ENCODE measurements around the gene VSIG2.
"Not testable (repeated sequence)": the region's sequence is repeated elsewhere in the genome, so short reads cannot be mapped to it uniquely, and the experiment has no call there.

The VSIG2 gene, protein sequence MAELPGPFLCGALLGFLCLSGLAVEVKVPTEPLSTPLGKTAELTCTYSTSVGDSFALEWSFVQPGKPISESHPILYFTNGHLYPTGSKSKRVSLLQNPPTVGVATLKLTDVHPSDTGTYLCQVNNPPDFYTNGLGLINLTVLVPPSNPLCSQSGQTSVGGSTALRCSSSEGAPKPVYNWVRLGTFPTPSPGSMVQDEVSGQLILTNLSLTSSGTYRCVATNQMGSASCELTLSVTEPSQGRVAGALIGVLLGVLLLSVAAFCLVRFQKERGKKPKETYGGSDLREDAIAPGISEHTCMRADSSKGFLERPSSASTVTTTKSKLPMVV

DNA sequence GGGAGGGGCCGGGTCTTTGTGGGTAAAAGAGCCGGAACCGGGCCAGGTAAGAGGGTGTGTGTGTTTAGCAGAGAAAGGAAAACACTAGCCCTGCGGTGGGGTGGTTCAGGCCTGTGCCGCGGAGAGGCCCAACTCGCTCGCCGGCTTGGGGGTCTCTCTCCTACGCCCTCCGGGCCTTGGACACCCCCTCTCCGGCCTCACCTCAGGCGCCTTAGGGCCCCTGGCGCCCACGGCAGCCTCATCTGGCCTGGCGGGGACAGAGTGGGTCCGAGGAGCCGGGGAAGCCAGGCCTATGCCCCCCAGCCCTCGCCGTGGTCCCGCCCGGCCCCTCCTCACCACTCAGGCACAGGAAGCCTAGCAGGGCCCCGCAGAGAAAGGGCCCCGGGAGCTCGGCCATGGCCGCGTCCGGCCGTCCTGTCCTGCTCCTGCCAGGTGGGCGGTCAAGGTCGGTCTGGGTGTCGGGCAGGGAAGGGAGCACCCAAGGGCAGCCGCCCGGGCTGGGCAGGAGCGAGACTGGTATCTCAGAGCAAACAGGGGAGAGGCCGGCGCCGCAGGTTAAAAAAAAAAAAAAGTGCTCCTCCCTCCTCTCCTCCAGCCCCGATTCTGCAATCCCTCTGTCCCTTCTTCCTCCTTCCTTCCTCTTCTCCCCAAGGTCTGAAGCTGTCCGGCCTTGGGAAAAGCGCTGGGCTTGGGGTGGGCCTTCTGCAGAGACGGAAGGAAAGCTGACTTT, at the start of gene VSIG2:
Gene VSIG2, minus strand, starts transcription at position 515 of the 730 bp plus-strand sequence. Its CDS starts 118 bp downstream, at position 397.
- DNase-seq: no peak

DNA sequence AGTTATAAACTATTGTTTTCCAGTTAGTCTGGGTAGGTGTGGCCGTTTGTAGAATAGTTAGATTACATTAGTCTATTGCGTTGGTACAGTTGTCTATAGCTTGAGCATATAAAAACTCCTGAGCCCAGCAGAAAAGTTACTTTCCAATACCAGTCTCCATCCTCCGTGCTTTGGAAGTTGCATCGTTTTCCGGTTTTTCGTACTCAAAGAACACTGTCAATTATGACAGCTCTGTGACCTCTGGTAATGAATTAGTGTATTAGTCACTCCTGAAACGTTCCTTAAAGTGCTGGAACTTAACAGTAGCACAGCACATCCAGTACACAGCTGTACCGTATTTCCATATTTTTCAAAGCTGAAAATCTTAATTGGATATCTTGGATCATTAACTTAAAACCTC, 49.0 kb upstream of the VSIG2 start:
- DNase-seq: no peak

DNA sequence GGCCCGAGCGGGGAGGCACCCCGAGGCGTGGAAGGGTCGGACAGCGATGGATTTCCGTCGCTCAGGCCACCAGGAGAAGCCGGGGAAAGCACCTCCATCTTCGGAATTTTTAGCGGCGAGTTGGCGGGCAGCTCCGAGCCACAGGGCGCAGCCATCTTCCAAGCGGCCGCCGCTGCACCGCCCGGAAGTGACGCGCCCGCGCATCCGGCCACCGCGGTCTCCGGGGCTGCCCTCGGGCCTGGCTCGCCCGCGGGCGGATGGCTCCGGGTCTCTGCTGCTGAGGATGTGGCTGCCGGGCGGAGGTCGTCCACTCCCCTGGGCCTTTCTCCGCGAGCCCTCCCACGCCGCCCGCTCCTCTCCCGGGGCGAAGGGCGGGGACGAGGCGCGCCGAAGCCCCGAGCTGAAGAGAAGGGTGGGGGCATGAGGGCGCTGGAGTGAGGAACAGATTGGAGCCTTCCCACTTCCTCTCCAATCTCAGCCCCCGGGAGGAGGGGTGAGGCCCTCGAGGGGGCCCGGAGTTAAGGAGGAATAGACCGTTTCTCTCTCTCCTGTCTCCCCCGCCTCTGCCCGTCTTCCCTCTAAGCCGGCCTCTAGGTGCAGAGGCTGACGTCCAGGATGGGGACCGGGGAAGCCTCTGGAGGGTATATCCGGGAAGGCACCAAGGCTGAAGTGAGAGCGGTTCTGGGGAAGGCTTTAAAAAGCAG, 48.3 kb upstream of the VSIG2 start, which contains the start of gene MSANTD2:
Gene MSANTD2, minus strand, starts transcription at position 181 of the 704 bp plus-strand sequence. Its CDS starts 26 bp downstream, at position 155.
- DNase-seq: peak; percentile 81

DNA sequence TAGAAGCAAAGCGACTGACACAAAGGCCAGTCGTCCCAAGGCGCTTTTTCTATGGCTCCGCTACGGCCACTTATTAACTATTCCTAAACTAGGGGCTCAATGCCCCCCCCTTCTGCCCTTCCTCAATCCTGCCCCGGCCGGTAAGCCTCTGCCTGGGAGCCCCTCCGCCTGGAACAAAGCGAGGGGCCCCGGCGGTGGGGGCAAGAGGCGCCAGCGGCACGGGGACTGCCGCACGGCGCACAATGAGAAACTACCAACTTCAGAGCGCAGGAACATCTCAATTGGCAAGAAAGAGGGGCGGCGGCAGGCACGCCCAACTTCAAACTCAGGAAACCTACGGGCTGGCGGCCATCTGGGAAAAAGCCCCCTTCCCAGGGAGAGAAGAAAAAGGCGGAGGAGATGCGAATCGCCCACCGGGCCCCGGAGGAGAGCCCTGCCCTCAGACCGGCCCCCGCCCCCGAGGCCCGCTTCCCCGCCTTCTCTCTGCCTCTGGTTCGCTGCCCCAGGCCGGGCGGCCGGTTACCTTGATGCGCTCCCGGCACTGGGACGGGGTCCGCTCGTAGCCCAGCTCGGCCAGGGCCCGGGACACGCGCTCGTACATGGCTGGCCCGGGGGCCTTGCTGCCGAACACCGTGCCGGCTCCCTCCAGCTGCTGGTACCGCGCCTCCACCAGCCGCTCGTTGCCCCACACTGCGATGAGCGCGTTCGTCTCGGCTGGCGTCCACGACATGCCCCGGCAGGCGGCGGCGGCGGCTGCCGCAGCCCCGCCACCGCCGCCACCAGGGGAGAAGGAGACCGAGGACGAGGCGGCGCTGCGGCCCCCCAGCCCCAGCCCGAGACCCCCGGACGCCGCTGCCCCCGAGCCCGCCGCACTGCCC, 47.5 kb upstream of the VSIG2 start:
- peak; percentile 51 for DNase-seq

DNA sequence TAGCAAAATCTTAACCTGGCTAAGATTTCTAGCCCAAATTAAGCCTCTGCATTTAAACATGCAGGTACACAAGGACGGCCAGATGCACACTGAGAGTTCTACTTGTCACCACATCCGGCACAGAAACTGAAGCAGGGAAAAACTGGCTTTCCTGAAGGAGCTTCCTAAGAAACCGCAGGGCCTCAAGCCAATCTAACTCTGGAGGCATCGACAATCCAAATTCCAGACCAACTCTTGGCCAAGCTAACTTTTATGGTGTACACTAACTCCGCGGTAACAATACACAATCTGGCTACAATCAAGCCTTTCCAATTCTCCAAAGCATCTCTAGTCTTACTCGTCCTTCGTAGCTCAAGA, 46.9 kb upstream of the VSIG2 start:
- no peak for DNase-seq

DNA sequence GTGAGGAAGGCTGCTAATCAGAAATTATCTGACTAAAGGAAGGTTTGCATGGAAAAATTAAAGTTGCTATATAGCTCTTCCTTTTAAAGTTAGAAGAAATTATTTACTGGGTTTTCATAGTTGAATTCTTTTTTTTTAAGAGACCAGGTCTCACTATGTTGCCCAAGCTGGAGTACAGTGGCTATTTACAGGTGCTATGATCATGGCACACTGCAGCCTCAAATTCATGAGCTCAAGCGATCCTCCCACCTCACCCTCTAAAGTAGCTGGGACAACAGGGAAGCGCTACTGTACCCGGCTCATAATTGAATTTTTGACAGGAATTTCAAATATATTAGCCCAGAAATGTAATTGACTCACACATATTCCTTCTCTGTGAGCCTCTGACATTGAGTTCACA, 44.3 kb upstream of the VSIG2 start:
- no peak for DNase-seq

DNA sequence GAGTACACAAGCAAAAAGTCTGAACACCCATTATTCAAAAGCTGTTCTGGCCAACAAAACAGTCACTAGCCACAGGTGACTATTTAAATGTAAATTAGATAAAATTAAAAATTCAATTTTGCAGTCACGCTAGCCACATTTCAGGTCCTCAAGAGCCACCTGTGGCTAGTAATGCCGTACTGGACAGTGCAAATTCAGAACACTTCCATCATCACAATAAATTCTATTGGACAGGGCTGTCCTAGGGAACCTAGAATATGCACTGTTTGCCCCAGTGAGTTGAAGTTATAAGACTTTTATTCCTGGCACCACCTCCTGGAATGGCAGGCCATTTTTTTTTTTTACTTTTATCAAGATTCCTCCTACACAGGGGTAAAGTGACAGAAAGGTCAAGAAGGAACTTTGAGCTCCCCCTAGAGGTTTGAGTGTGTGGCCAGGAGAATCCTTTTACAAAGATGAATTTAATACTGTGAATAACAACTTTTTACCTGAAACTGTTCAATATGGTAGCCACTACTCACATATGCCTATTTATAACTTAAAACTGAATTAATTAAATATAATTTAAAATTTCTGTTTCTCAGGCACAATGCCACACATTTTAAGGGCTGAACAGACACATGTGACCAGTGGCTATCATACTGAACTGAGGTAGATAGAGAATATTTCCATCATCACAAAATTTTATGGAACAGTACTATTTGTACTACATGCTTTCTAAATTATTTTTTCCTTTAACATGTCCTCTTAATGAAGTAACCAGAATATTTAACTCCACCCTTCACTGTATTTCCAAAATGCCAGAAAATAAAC, 41.6 kb upstream of the VSIG2 start:
- DNase-seq: peak; percentile 44

DNA sequence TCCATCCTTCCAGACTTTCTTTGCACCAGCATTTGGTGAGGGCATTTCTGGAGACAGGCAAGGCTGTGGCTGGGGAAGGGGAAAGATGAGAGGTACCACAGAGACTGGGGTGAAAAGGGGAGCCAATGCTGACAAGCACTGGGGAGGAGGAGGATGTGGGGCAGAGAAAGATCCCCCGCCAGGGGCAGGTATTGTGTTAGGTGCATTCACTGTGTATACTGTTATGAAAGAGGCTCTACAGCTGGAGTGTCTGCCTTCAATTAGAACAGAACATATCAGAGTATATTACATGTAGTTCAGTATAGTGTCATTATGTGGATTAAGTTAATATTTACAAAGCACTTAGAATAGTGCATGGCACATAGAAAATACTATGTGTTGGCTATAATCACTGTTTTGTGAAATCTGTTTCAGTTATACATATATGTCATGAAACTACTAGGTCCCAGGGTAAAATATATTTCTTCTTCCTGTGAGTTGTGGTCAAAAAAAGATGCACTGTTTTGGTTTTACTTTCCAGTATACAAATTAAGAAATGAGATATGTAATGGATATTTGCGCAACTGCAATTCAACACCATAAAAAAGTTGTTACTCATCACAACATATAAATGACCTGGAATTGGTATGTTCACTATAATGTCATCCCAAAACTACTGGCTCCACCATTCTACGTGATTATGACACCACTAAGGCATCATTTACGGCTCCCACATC, 39.7 kb upstream of the VSIG2 start:
- DNase-seq: no peak

DNA sequence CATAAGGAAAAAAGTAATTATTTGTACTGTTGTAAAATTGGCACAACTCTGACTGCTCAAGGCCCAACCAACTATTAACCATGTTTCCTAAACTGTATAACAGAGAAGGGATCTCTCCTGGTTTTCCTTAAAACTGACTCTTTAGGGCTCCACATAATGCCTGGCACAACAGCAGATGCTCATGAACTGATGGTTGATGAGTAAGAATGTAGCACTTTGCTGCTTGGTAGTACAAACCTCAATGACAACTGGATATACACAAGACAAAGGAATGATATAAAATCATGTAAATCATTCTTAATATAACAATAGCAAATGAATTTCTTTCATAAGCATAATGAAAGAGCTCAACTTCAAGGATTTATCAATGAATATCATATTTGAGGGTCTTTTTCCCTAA, 36.5 kb upstream of the VSIG2 start:
- DNase-seq: no peak

DNA sequence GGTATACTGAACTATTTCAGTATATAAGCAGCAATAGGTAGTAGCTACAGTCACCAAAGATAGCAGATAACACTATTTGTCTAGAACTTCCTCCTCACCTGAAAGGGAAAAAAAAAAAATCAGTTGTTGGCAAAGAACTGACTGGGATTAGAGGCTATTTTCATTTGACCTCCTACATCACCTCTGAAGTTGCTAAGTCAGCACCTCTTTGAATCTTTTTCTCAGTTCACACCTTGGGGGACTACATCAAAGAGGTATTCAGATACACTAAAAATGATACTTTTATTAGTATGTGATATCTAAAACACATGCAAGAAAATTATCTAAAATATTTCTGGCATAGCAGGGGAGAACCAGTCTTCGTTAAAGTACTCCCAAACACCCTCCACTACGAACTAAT, 32.0 kb upstream of the VSIG2 start:
- DNase-seq: no peak

DNA sequence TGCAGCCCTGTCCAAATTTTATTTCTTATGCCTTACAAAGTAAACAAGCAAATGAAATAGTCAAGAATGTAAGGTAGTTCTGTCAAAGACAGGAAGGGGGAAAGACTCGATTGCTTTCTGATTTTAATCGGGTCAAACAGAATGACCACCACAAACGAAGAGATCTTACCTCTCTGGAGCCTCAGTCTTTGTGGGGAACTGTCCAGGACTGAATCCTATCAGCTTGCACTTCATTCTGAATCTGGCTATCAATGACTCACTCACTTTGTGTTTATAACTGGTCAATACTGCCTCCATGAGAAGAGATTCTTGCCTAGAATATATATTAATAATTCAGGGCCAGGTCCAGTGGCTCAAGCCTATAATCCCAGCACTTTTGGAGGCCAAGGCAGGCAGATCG, 30.9 kb upstream of the VSIG2 start:
- DNase-seq: no peak

DNA sequence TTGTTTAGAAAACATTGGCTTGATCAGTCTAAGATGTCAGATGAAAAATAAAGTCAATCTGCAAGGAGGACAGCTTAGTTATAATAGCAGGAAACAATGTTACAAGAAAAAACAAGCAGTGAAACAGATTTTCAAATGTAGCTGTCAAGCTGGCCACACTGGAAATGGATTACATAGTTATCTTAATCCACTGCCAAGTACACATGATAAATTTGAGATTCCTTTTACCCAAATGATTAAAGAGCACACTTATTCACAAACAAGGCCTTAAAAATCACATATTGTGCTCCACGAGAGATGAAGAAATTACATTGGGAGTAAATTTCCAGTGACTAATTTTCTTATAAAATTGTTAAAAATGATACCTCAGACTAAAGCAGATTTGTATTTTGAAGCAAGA, 27.5 kb upstream of the VSIG2 start:
- no peak for DNase-seq

DNA sequence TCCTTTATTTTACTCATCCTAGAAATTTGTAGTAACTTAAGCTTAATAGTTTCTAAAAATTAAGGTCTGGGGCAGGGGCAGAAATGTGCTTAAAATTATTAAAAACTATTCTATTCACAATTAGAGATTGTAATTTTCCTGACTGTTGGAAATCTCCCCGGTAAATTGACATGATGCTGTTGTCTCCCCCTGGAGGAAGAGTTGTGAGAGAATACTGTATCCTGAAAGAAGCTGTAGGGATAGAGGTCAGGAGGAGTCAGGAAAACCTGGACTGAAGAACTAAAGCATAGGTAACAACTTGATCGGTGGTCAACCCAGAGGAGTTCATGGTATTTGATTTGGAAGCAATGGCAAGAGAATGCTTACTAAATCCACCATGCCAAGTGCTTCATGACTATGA, 26.2 kb upstream of the VSIG2 start:
- DNase-seq: no peak

DNA sequence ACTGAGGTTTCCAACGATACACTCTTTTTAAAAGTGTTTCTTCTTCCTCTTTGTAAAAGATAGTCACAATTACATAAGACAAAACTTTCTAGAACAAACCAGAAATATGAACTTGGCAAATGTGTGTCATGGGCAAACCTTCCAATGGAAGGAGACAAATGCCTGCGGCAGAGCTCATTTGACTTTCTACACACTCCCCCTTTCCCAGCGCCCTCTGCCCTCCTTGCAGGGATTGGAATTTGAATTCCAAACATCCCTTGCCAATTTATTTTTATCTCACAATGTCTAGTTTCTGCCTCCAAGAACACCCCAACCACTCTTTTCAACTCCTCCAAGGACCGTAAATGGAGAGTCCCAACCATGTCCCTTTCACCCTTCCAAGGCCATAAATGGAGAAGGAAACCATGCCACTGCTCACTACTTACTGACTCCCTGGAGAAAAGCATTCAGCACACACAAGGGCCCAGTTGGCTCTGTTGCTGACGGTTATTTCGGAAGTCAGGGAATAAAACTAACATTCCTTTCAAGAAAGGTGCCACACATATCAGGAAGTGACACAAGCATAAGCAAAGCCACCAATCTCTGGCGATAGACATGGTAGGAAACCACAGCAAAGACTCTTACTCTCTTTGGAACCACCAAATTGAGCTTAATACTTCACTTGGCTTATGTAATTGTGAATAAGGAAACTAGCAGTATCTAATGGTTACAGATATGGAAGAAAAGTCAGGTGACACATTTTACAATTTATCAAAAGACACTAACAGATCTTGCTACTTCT, 25.0 kb upstream of the VSIG2 start:
- DNase-seq: no peak

DNA sequence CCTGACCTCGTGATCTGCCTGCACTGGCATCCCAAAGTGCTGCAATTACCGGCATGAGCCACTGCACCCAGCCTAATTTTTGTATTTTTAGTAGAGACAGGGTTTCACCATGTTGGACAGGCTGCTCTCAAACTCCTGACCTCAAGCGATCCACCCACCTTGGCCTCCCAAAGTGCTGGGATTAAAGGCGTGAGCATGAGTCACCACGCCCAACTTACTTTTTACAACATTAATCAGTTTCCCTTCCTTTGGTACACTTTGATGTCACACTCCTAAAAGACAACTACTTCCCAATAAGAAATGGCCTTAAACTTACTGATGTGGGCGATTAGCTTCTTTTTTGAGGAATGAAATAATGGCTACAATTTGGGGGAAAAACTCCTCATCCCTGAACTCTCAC, 18.9 kb upstream of the VSIG2 start:
- DNase-seq: not testable (repeated sequence)

DNA sequence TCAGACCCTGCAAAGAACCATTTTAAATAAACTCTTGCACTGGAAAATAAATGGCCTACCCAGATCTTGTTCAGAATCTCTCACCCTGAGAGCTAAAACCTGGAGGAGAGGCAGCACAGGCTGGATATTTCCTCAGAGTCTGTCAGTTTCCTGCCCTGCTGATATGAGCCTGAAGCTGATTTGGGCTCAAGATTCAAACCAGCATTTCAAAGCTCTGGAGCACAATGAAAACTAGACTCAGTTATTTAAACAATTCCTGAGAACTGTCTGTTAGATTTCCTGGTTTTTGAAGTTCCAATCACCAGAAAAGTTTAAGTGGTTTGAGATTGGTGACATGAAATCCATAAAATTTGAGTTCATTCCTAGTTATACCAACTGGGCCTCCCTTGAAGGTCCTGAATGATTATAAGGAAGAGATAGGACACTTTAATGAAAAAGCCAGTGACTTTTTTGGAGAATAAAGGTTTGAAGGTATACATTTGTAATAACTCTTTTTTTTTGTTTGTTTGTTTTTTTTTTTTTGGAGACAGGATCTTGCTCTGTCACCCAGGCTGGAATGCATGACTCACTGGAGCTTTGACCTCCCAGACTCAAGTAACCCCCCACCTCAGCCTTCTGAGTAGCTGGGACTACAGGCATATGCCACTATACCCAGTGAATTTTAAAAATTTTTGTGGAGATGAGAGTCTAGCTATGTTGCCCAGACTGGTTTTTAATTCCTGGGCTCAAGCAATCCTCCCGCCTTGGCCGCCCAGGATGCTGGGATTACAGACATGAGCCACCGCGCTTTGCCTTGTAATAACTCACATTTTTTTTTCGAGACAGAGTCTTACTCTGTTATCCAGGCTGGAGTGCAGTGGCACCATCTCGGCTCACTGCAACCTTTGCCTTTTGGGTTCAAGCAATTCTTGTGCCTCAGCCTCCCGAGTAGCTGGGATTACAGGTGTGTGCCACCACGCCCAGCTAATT, 18.0 kb upstream of the VSIG2 start:
- no peak for DNase-seq

DNA sequence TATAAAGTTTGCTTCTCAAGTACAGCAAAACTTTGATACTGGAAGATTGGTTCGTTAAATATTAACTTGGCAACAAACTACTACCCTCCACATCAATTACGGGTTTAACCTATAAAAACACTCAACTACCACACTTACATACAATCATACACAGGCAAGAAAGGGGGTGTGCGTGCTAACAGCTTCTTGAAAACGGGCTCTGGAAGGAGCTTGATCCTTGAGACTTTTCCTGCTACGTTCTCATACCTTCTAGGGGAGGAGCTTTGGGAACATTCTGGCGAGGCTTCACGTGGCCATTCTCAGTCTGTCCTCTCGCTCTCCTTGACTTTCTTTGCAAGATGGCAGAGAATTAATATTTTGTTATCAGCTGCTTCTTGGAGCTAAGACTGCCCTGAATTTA, 16.9 kb upstream of the VSIG2 start:
- no peak for DNase-seq

DNA sequence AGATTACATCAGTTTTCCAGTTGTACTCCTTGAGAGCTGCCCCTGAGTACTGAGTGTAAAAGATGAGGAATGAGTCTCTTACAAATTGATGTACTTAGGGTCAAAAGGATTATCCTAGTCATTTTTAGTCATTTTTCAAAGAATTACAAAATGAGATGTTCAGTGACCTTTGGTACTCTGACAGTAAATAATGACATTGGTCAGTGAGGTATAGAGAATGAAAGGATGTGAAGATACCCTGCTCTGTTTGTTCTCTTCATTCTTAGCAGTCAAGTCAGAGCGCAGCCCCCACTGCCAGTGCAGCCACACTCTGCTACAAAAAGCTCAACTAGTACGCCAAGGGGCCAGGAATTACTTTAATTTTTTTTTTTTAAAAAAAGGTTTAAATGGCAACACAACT, 14.1 kb upstream of the VSIG2 start:
- DNase-seq: no peak

All from CD4-positive, alpha-beta T cell treated with Interleukin-17A for 4 hours (primary cell).